ENCODE results near the gene APBA3.

Gene APBA3

GRCh38 chr19:3781603-3782002 is 20.1 kb upstream of the APBA3 start:
- DNase-seq (ENCODE audit: insufficient read length, low spot score) (no peak), FAIRE-seq (no peak)
- TF ChIP-seq, protein P1, sequence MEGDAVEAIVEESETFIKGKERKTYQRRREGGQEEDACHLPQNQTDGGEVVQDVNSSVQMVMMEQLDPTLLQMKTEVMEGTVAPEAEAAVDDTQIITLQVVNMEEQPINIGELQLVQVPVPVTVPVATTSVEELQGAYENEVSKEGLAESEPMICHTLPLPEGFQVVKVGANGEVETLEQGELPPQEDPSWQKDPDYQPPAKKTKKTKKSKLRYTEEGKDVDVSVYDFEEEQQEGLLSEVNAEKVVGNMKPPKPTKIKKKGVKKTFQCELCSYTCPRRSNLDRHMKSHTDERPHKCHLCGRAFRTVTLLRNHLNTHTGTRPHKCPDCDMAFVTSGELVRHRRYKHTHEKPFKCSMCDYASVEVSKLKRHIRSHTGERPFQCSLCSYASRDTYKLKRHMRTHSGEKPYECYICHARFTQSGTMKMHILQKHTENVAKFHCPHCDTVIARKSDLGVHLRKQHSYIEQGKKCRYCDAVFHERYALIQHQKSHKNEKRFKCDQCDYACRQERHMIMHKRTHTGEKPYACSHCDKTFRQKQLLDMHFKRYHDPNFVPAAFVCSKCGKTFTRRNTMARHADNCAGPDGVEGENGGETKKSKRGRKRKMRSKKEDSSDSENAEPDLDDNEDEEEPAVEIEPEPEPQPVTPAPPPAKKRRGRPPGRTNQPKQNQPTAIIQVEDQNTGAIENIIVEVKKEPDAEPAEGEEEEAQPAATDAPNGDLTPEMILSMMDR (IDR thresholded peaks at IDR 0.05; ENCODE audit: insufficient read depth, missing control alignments) = no peak

GRCh38 chr19:3780786-3781304 is 19.4 kb upstream of the APBA3 start:
- no peak for FAIRE-seq
- TF ChIP-seq, protein P1 (IDR thresholded peaks at IDR 0.05; ENCODE audit: insufficient read depth, missing control alignments) = no peak
- DNase-seq (ENCODE audit: insufficient read length, low spot score) = no peak

GRCh38 chr19:3778899-3779723 is 17.6 kb upstream of the APBA3 start:
- TF ChIP-seq, protein P1 (IDR thresholded peaks at IDR 0.05; ENCODE audit: insufficient read depth, missing control alignments) = no peak
- FAIRE-seq (no peak), DNase-seq (ENCODE audit: insufficient read length, low spot score) (no peak)

DNA sequence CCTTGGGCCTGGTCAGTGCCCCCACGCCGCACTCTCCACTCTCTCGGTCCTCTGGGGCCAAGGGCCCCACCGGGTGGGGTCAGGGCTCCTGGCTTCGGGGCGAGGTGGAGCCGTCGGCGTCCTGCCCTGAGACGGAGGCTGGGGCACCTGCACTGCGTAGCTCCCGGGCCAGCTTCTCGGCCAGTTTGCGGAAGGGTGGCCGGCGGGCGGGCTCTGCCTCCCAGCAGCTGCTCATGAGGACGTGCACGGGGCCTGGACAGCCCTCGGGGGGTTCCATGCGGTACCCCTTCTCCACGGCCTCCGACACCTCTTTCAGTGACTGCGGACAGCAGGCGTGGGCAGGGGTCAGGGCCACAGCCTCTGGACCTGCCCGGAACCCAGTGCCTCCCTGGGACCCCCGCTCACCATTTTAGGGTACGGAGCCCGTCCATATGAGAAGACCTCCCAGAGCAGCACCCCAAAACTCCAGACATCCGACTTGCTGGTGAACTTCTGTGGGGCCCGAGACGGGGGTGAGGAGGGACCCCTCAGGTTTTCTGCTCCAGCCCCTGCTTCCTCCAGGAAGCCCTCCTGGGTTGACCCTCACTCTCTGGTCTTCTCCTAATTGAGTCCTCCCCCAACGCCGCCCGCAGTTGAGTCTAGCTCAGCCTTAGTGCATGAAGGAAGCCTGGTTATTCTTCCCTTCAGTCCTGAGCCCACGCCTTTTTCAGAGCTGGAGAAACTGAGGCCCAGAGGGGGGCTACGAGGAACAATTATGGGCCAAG is 16.8 kb upstream of the APBA3 start:
- FAIRE-seq (no peak), DNase-seq (ENCODE audit: insufficient read length, low spot score) (no peak)
- TF ChIP-seq, protein P1 (IDR thresholded peaks at IDR 0.05; ENCODE audit: insufficient read depth, missing control alignments) = no peak

DNA sequence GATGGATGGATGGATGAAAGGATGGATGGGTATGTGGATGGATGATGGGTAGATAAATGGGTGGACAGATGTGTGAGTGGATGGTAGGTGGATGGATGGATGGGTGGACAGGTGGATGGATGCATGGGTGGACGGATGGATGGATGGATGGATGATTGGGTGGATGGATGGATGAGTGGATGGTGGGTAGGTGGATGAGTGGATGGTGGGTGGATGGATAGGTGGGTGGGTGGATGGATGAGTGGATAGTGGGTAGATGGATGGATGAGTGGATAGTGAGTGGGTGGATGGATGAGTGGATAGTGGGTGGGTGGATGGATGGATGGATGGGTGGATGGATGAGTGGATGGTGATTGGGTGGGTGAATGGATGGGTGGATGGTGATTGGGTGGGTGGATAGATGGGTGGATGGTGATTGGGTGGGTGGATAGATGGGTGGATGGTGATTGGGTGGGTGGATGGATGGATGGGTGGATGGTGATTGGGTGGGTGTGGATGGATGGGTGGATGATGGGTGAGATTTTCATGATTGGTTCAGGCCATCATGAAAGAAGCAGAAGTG is 15.1 kb upstream of the APBA3 start:
- FAIRE-seq (no peak), DNase-seq (ENCODE audit: insufficient read length, low spot score) (no peak)
- TF ChIP-seq, protein P1 (IDR thresholded peaks at IDR 0.05; ENCODE audit: insufficient read depth, missing control alignments) = no peak

DNA sequence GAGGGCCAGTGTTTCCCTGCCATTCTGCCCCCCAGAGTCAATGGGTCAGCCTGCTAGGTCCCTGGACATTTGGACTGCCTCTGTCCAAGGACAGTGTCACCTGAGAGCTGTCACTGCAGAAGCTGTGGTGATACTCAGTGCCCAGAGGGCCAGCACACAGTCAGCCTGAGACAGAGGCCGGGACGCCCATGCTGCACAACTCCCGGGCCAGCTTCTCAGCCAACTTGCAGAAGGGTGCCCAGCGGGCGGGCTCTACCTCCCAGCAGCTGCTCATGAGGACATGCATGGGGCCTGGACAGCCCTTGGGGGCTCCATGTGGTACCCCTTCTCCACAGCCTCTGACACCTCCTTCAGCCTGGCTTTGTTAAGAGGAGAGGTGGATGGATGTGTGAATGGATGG is 14.3 kb upstream of the APBA3 start:
- FAIRE-seq = no peak
- TF ChIP-seq, protein P1 (IDR thresholded peaks at IDR 0.05; ENCODE audit: insufficient read depth, missing control alignments) = no peak

More for the DNA sequence above, 14.3 kb upstream of the APBA3 start:
- no peak for DNase-seq (ENCODE audit: insufficient read length, low spot score)
